Measurements from ENCODE around the gene CDKN2B.

DNA sequence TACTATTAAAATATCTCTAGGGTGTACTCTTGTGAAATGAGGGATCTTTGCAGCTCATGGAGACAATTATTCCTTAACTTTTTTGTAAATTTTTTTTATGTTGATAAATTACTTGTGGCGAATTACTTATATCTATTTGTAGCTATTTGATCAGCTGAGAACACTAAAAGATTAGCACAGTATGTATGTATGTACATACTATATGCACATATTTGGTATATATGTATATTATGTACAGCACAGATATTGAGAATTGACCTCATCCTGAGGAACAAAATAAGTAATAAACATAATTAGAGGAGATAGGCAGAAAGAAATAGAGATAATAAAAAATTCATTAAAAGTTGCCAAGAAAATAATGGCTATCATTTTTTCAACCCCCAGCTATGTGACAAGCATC, 26.7 kb downstream of the CDKN2B start:
- TF ChIP-seq, protein P1, sequence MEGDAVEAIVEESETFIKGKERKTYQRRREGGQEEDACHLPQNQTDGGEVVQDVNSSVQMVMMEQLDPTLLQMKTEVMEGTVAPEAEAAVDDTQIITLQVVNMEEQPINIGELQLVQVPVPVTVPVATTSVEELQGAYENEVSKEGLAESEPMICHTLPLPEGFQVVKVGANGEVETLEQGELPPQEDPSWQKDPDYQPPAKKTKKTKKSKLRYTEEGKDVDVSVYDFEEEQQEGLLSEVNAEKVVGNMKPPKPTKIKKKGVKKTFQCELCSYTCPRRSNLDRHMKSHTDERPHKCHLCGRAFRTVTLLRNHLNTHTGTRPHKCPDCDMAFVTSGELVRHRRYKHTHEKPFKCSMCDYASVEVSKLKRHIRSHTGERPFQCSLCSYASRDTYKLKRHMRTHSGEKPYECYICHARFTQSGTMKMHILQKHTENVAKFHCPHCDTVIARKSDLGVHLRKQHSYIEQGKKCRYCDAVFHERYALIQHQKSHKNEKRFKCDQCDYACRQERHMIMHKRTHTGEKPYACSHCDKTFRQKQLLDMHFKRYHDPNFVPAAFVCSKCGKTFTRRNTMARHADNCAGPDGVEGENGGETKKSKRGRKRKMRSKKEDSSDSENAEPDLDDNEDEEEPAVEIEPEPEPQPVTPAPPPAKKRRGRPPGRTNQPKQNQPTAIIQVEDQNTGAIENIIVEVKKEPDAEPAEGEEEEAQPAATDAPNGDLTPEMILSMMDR (IDR thresholded peaks at IDR 0.05 in 8 of 11, conservative IDR thresholded peaks at IDR 0.05 in 3 of 11): no peak
- no peak for TF ChIP-seq POLR2A (IDR thresholded peaks at IDR 0.05)
